ENCODE results near the gene ZNF516.

The ZNF516 gene

GRCh38 chr18:76449111-76449453 lies 46.0 kb downstream of the ZNF516 start:
- Histone ChIP-seq H3K36me3 (ENCODE audit: control insufficient read depth, insufficient read depth, low read length) (no peaks in the 10 kb centered on the region), H3K4me3 (ENCODE audit: low read depth, low read length) (no peak overlapping the region), H3K9me3 (ENCODE audit: control insufficient read depth, low read length) (no peaks in the 10 kb centered on the region), H3K4me2 (ENCODE audit: low read length) (no peak overlapping the region), H3K27me3 (ENCODE audit: control insufficient read depth, insufficient read depth, low read length) (no peaks in the 10 kb centered on the region), H3K27ac (no peak overlapping the region), H3K79me2 (peaks cover 34% of the 10 kb centered on the region), H2AFZ (no peak overlapping the region), H3K4me1 (no peaks in the 10 kb centered on the region), H3K9ac (no peak overlapping the region)
- no peak for TF ChIP-seq CTCF (IDR thresholded peaks at IDR 0.05)

GRCh38 chr18:76448256-76449110 lies 46.6 kb downstream of the ZNF516 start:
- H3K79me2 ChIP-seq, result peaks cover 39% of the 10 kb centered on the region
- H3K4me2 ChIP-seq (ENCODE audit: low read length), result no peak overlapping the region
- no peaks in the 10 kb centered on the region for H3K36me3 ChIP-seq (ENCODE audit: control insufficient read depth, insufficient read depth, low read length)
- no peaks in the 10 kb centered on the region for H3K4me1 ChIP-seq
- no peak overlapping the region for H3K4me3 ChIP-seq (ENCODE audit: low read depth, low read length)
- H3K9me3 ChIP-seq (ENCODE audit: control insufficient read depth, low read length), result no peaks in the 10 kb centered on the region
- H3K9ac ChIP-seq, result no peak overlapping the region
- no peak for TF ChIP-seq CTCF (IDR thresholded peaks at IDR 0.05)
- H3K27ac ChIP-seq, result no peak overlapping the region
- no peaks in the 10 kb centered on the region for H3K27me3 ChIP-seq (ENCODE audit: control insufficient read depth, insufficient read depth, low read length)
- no peak overlapping the region for H2AFZ ChIP-seq

- Histone ChIP-seq H3K4me3 (ENCODE audit: low read depth, low read length) (no peak overlapping the region), H3K36me3 (ENCODE audit: control insufficient read depth, insufficient read depth, low read length) (no peaks in the 10 kb centered on the region), H3K27me3 (ENCODE audit: control insufficient read depth, insufficient read depth, low read length) (no peaks in the 10 kb centered on the region), H3K79me2 (peaks cover 35% of the 10 kb centered on the region), H3K9ac (no peak overlapping the region), H3K9me3 (ENCODE audit: control insufficient read depth, low read length) (no peaks in the 10 kb centered on the region), H2AFZ (no peak overlapping the region), H3K4me2 (ENCODE audit: low read length) (no peak overlapping the region), H3K4me1 (no peaks in the 10 kb centered on the region), H3K27ac (no peak overlapping the region)
- no peak for TF ChIP-seq CTCF (IDR thresholded peaks at IDR 0.05)
Observed at GRCh38 chr18:76447258-76447890, 47.7 kb downstream of the ZNF516 start.

GRCh38 chr18:76446321-76447257 lies 48.5 kb downstream of the ZNF516 start:
- Histone ChIP-seq H3K9ac (no peak overlapping the region), H3K27ac (no peak overlapping the region), H3K4me1 (no peaks in the 10 kb centered on the region), H2AFZ (no peak overlapping the region), H3K9me3 (ENCODE audit: control insufficient read depth, low read length) (no peaks in the 10 kb centered on the region), H3K4me2 (ENCODE audit: low read length) (no peak overlapping the region), H3K79me2 (peaks cover 30% of the 10 kb centered on the region), H3K4me3 (ENCODE audit: low read depth, low read length) (no peak overlapping the region), H3K27me3 (ENCODE audit: control insufficient read depth, insufficient read depth, low read length) (no peaks in the 10 kb centered on the region), H3K36me3 (ENCODE audit: control insufficient read depth, insufficient read depth, low read length) (no peaks in the 10 kb centered on the region)
- TF ChIP-seq CTCF (IDR thresholded peaks at IDR 0.05), result no peak
